ENCODE data around the gene PPIB.

Gene PPIB

DNA sequence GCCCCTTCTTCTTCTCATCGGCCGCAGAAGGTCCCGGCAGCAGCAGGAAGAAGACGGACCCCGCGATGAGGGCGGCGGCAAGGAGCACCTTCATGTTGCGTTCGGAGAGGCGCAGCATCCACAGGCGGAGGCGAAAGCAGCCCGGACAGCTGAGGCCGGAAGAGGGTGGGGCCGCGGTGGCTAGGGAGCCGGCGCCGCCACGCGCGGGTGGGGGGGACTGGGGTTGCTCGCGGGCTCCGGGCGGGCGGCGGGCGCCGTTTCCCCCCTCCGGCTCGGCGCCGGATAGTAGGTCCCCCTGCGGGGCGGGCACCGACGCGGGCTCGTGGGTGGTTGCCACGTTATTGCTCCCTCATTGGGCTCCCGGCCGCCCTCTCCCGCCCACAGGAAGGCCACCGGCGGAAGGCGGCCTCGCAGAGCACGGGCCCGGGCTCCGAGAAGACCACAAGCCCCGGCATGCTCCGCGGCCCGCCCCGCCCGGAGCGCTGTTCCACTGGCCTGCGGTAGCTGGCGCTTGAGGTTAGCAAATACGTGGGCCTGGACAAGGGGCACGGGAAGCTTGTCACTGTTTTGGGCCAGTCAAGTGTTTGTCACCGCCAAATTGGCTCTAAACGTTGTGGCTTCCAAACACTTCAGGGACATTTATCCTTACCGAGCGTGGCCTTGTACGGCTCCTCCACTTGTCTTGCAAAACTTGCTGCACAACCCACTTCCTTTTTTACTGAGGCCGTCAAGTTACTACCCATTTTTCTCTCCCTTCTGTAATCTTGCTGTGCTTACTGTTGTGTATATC is at the start of gene PPIB:
PPIB (minus strand) TSS at position 154 of the 790 bp plus-strand sequence; CDS start at position 118, 36 bp downstream.
- TF ChIP-seq GATA2 (IDR thresholded peaks at IDR 0.05; ENCODE audit: low read depth, low read length) = no peak

DNA sequence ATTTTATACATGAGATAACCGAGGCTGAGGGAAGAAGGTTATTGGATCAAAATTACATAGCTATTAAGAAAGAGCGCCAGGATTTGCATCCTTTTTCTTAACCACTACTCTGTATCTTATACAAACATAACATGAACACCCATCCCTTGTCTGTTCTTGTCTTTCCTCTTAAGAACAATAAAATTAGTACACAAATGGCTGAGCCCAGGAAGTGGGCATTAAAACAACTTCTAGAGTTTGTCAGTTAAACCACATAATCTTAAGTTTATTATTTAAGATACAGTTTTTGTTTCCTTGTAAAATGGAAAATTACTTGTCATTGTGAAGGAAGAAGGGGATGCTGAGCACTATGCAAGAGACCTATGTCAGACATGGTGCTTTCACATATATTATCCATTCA is 48.9 kb upstream of the PPIB start:
- TF ChIP-seq GATA2 (IDR thresholded peaks at IDR 0.05; ENCODE audit: low read depth, low read length) = no peak
- no peak for TF ChIP-seq GATA3 (IDR thresholded peaks at IDR 0.05; ENCODE audit: low read depth, low read length)

DNA sequence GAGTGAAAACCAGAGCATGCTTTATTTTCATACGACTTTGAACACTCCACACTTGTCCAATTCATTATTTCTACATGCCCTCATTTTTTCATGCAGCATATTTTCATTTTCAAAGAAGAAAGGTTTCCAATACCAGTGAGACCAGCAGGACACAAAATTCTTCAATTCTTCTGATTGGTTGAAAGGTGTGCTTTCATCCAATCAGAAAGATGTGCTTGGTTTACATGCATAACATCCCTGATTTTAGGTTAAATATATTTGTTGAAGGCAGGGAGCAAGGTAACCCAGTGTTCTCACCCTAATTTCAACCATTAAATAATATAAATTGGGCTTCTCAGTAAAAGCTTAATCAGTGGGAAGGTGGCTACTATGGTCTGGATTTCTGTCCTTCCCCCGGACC is 47.5 kb upstream of the PPIB start:
- TF ChIP-seq GATA3 (IDR thresholded peaks at IDR 0.05; ENCODE audit: low read depth, low read length) = no peak
- no peak for TF ChIP-seq GATA2 (IDR thresholded peaks at IDR 0.05; ENCODE audit: low read depth, low read length)

DNA sequence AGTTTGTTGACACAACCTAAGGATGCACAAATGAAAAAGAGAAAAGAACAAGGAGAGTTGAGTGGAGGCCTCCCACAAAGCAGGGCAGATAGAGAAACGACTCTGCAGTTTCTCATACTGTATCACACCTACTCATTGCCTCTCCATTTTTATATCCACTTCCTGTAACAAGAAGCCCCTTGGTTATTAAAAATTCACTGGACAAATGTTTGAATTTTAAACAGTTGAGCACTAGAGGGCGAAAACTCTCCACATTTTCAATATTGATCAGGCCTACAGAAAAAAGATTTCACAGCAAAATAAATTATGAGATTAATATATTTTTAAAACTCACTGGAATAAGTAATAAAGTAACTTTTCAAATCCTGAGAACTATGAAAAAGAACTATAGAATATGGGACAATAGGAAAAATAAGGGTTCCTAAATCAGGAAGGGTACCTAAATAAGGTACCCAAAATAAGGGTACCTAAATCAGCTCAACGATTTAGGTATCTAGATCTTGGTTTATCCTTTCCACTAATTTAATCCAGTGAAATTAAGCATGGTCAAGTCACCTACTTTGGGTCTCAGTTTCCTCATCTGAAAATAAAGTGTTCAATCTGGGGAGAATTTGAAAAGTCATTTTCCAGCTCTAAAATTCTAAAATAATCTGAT is 47.0 kb upstream of the PPIB start:
- no peak for TF ChIP-seq GATA2 (IDR thresholded peaks at IDR 0.05; ENCODE audit: low read depth, low read length)
- TF ChIP-seq GATA3 (IDR thresholded peaks at IDR 0.05; ENCODE audit: low read depth, low read length) = no peak

DNA sequence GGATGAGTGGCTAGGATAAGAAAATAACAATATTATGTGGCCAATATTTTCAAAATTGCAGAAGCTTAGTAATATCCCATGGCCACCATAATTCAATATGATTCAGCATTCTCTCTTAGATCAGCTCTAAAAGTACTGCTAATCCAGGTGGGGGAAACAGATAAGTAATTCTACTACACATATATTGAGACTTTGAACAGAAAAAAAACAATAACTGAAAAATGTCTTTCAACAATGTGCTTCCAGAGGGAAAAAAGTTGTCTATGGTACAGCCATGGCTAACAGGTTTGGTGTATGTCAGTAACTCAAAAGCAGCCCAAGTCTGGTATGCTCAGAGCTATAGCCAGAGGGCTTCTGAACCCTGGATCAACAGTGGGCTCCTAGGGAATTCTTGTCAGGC is 42.4 kb upstream of the PPIB start:
- TF ChIP-seq GATA3 (IDR thresholded peaks at IDR 0.05; ENCODE audit: low read depth, low read length) = no peak
- no peak for TF ChIP-seq GATA2 (IDR thresholded peaks at IDR 0.05; ENCODE audit: low read depth, low read length)

DNA sequence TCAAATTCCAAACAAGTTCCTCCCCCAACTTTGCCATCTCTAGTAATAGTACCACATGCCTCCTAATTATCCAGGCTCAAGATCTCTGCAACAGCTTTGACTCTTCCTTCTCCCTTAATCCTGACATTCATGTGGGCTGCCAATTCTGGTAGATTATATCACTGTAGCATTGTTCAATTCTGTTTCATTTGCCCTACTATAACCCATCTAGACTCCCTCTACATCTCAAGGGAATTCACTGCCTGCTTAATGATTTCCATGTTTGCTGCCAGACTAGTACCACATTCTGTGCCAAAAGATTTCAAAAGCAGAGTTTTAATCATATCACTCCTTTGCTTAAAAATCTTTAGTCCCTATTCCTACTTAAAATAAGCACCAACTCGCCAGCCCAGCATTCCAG is 34.6 kb upstream of the PPIB start:
- no peak for TF ChIP-seq GATA3 (IDR thresholded peaks at IDR 0.05; ENCODE audit: low read depth, low read length)
- TF ChIP-seq GATA2 (IDR thresholded peaks at IDR 0.05; ENCODE audit: low read depth, low read length) = no peak; the same call in 1 of the 2 replicates

DNA sequence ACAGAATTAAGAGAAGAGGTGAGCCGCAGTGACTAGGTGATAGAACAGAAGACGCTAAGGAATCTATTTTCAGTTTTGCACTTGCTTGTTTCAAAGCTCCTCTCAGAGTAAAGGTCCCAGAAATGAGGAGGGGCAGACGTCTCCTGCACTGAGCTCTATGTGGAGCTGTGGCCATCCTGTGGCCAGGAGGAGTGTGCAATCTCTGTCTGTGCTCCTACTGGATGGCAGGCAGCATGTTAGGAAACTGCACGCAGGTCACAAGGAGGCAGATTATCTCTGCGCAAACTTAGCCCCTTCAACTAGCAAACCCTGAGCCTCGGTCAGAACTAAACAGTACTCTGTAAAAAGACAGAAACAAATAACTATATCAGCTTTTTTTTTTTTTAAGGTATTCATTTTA is 31.1 kb upstream of the PPIB start:
- TF ChIP-seq GATA3 (IDR thresholded peaks at IDR 0.05; ENCODE audit: low read depth, low read length) (no peak), GATA2 (IDR thresholded peaks at IDR 0.05; ENCODE audit: low read depth, low read length) (no peak)

DNA sequence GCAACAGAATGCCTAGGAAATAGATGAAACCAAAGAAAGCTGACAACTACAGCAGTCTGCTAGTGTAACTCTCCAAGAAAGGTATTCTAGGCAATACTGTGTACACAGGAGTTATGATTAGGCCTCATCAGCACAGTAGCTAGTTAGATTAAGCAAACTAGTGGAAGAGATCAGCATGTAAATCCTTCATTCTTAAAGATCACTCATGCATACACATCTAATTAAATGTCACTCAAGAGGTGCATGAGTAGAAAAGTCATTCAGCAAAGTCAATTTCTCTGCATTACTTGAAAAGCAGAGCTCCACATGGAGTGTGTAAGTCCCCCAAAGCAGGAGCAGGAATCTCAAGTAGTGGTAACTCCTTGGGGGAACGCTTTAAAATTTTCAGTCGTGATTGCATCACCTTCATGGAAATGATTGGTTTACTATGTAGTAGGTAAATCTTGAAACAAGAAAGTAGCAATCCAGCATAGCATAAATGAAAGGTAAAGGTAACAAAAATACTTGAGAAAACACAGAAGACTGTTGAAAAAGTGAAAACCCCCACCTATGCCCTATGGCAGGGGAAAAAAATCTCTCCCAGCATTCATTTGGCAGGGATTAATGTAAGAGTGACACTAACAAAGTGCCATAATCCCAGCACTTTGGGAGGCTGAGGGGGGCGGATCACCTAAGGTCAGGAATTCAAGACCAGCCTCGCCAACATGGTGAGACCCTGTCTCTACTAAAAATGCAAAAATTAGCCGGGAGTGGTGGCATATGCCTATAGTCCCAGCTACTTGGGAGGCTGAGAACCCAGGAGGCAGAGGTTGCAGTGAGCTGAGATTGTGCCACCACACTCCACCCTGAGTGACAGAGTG is 29.4 kb upstream of the PPIB start:
- TF ChIP-seq GATA3 (IDR thresholded peaks at IDR 0.05; ENCODE audit: low read depth, low read length) (no peak), GATA2 (IDR thresholded peaks at IDR 0.05; ENCODE audit: low read depth, low read length) (no peak)

DNA sequence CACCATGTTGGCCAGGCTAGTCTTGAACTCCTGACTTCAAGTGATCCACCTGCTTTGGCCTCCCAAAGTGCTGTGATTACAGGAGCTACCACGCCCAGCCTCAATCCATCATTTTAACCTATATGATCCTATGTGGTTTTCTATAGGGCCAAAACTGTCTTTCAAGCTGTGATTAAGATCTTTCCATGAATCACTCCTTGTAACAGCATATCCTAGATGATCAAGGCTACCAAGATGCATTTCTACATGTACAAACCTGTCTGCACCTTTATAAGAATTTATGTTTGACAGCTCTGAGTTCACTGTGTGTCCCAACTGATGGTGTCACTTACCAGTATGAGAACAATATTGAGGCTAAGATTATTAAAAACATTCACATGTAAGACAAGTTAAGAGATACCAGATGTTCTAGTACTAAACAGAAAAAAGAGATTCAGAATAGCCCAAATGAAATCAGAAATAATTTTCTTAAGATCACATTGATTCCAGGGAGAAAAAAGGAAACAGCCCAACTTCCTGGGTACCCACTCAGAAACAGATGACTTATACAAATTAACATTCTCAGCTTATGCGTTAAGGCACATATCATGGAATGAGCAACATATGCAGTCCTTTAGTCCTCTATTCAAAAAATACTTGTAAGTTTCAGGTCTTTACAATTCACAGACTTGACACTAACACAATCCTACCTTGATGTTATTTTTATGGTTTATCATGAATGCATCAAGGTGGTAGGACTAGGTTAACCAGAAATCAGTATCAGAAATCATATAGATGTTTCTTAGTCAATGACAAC is 24.8 kb upstream of the PPIB start:
- no peak for TF ChIP-seq GATA2 (IDR thresholded peaks at IDR 0.05; ENCODE audit: low read depth, low read length)
- no peak for TF ChIP-seq GATA3 (IDR thresholded peaks at IDR 0.05; ENCODE audit: low read depth, low read length)

DNA sequence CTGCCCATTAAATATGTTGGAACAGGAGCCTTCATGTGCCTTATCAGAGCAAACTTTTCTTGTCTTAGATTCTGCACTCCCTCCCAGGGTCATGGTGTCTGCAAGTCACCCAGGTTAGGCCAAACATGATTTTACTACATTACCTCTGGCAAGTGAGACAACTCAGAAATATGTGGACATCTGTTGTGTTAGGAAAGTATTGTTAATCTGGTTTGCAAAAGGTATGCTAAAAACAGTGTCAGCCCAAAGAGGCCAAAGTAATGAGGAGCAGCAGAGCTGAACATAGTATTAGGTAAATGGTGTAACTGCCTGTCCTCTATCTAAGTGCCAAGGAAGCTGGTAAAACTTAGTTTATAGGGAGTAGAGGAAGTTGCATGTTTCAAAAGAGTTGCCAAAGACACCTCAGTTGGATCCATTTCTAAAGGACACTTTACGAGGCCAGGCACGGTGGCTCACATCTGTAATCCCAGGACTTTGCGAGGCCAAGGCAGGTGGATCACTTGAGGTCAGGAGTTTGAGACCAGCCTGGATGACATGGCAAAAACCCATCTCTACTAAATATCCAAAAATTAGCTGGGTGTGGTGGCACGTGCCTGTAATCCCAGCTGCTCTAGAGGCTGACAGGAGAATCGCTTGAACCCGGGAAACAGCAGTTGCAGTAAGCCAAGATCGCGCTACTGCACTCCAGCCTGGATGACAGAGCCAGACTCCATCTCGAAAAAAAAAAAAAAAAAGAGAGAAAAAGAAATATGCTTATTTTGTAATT is 22.5 kb upstream of the PPIB start:
- no peak for TF ChIP-seq GATA2 (IDR thresholded peaks at IDR 0.05; ENCODE audit: low read depth, low read length)
- TF ChIP-seq GATA3 (IDR thresholded peaks at IDR 0.05; ENCODE audit: low read depth, low read length) = no peak

DNA sequence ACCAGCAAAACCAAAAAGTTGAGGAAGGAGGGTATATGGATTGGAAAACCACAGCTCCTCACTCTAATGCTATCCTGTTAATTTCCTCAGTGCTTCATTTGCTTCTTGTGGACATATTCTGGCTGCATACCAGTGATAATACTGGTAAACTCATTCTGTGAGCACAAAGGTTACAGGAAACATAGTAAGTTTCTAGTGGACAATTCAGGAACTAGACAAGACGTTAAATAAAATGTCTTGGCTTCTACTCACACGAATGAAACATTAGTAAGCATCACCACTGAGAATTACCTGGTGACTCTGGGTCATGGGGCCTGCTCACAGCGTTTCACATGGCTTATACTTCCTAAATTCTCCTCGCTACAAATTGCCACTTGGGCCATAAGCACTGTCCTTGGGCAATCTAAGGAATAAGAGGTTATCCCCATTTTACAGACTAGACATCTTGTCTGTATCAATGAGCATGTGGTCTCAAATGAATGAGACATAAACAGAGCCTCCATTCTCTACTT is 20.1 kb upstream of the PPIB start:
- no peak for TF ChIP-seq GATA3 (IDR thresholded peaks at IDR 0.05; ENCODE audit: low read depth, low read length)
- TF ChIP-seq GATA2 (IDR thresholded peaks at IDR 0.05; ENCODE audit: low read depth, low read length) = no peak

DNA sequence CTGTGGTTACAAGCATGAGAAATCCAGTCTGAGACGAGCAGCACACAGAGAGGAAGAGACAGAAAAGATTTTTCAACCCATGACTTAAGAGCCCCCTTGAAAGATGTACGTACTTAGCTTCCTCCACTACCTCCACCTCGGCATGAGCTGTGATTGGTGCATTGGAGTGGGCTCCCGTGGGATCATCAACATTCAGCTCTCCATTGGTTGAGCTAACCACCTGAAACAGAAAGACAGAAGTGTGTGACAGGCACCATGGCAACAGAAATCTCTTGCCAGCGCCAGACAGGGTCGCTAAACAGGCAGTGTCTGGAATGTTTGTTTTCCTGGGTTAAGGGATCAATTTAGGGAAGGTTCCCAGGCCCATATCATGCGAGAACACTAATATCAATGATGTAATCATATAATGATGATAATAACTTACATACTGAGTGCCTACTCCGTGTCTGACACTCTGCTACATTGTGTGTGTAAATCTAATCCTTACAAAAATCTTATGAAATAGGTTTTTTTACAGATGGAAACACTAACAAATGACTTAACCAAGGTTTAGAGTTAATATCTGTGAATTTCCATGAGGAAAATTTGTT is 17.5 kb upstream of the PPIB start:
- TF ChIP-seq GATA2 (IDR thresholded peaks at IDR 0.05; ENCODE audit: low read depth, low read length) (no peak), GATA3 (IDR thresholded peaks at IDR 0.05; ENCODE audit: low read depth, low read length) (no peak)
